Ascending aorta (tissue), 2 donors: ENCODE measurements around the gene MRM1. TPM values are rescaled to one million over a fixed set of nuclear protein-coding genes. Genes with fewer than 3 reads are reported as not detected.
A peak's percentile ranks its signal among the peaks of the same experiment; 100 is the strongest.

Source experiments
- DNase-seq, 2 donors: peaks; one replicate each; pipeline ENCODE4 v3.0.0-alpha.2; 2019; ENCODE audit warnings: low spot score in 2 of 2
- H3K27ac ChIP-seq, 2 donors: fragments of 200-600 bp; sonication (generic); one replicate each; pipeline ENCODE4 v1.5.1; 2016 to 2017; ENCODE audit warnings: mild to moderate bottlenecking in 1 of 2
- H3K27me3 ChIP-seq: fragments of 200-600 bp; sonication (generic); one replicate; pipeline ENCODE4 v1.5.1; 2017
- H3K36me3 ChIP-seq, 2 donors: fragments of 200-600 bp; sonication (generic); one replicate each; pipeline ENCODE4 v1.5.1; 2016
- H3K4me1 ChIP-seq, 2 donors: fragments of 200-600 bp; sonication (generic); one replicate each; pipeline ENCODE4 v1.5.1; 2016 to 2017; ENCODE audit warnings: mild to moderate bottlenecking in 1 of 2
- H3K4me3 ChIP-seq, 2 donors: fragments of 200-600 bp; sonication (generic); one replicate each; pipeline ENCODE4 v1.5.1; 2016 to 2017; ENCODE audit warnings: mild to moderate bottlenecking in 1 of 2
- H3K9me3 ChIP-seq, 2 donors: fragments of 200-600 bp; sonication (generic); one replicate each; pipeline ENCODE4 v1.5.1; 2016
- intact Hi-C: fragments of 100-400 bp; cut with DNase I; formaldehyde crosslinking; loops from one replicate; pipeline ENCODE4 v1.15.1; 2023
- total RNA-seq: library from RNA; depleted of rRNA; stranded (reverse); fragments of >200 nt; gene quantifications from one replicate; pipeline ENCODE4 v1.1.0, GENCODE V29; 2016
- TF ChIP-seq, protein P1 (sequence below), 3 experiments: fragments of 200-600 bp in 2 of 3; fragments of 450-650 bp in 1 of 3; sonication (generic) in 2 of 3; IDR thresholded peaks; one replicate each; pipeline ENCODE4 v1.5.1; 2016 to 2019; ENCODE audit warnings: antibody characterized with exemption in 3 of 3, mild to moderate bottlenecking in 1 of 3, moderate library complexity in 1 of 3

The MRM1 gene
- total RNA-seq, 1 donor from 2014 or later = not detected

DNA sequence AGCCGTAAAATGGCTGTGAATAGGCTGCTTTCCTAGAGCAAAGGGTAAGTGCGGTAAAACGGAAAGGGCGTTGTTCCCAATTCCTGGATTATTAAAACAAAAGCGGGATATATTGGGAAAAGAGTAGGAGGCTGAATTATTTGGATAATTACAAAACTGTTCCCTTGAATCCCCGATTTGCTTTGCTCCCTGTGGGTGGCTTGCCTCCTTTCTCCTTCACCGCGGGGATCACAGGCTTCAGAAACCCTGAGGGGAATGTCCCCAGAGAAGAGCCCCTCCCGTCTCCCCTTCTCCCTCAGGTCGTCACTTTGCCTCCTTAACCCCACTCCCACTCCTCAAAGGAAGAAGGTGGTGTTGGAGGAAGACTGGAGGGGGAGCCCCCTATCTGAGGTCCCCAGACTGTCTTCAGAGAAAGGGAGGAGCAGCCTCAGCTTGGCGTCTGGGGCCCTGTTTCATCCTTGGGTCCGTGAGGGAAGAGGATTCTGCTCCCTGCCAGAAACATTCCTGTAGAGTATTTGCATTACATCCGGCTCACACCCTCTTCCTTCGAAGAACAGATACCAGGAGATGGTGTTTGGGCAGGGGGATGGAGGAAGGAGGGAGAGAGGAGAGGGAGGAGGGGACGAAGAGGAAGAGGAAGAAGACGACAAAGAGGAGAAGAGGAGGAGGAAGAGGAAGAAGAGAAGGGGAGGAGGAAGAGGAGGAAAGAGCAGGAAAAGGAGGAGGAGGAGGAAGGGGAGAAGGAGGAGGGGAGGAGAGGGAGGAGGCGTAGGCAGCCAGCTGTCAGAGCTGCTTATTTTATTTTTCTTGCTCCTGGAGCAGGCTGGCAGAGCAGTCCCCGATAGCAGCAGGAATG lies 31.8 kb downstream of the MRM1 start:
- intact Hi-C loops = no loop called here

DNA sequence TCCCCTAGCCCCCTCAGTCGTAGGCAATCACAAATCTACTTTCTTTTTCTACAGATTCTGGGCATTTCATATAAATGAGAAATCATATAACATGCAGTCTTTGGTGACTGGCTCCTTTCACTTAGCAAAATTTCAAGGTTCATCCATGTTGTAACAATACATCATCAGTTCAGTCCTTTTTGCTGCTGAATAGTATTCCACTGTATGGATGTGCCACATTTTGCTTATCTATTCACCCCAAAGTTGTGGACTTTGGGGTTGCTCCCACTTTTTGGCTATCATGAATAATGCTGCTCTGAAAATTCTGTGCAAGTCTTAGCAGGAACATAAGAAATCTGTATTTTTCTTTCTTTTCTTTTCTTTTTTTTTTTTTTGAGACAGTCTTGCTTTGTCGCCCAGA lies 39.0 kb downstream of the MRM1 start:
- DNase-seq = no peak
- no peaks in the 10 kb centered on the region for H3K9me3 ChIP-seq
- H3K4me1 ChIP-seq = peaks cover 6 to 7% of the 10 kb centered on the region in 2 donors
- H3K27me3 ChIP-seq = peaks cover 10% of the 10 kb centered on the region
- H3K27ac ChIP-seq = no peak overlapping the region
- TF ChIP-seq, protein P1, sequence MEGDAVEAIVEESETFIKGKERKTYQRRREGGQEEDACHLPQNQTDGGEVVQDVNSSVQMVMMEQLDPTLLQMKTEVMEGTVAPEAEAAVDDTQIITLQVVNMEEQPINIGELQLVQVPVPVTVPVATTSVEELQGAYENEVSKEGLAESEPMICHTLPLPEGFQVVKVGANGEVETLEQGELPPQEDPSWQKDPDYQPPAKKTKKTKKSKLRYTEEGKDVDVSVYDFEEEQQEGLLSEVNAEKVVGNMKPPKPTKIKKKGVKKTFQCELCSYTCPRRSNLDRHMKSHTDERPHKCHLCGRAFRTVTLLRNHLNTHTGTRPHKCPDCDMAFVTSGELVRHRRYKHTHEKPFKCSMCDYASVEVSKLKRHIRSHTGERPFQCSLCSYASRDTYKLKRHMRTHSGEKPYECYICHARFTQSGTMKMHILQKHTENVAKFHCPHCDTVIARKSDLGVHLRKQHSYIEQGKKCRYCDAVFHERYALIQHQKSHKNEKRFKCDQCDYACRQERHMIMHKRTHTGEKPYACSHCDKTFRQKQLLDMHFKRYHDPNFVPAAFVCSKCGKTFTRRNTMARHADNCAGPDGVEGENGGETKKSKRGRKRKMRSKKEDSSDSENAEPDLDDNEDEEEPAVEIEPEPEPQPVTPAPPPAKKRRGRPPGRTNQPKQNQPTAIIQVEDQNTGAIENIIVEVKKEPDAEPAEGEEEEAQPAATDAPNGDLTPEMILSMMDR (IDR thresholded peaks at IDR 0.05) = no peak
- intact Hi-C loops = no loop called here
- H3K4me3 ChIP-seq = no peak overlapping the region
- H3K36me3 ChIP-seq = no peaks in the 10 kb centered on the region

More for the DNA sequence above, 31.8 kb downstream of the MRM1 start:
- H3K27me3 ChIP-seq = no peaks in the 10 kb centered on the region
- no peaks in the 10 kb centered on the region for H3K4me1 ChIP-seq
- TF ChIP-seq, protein P1 (IDR thresholded peaks at IDR 0.05) = no peak
- no peak for DNase-seq
- H3K4me3 ChIP-seq = no peak overlapping the region
- no peak overlapping the region for H3K27ac ChIP-seq
- no peaks in the 10 kb centered on the region for H3K36me3 ChIP-seq
- no peaks in the 10 kb centered on the region for H3K9me3 ChIP-seq

DNA sequence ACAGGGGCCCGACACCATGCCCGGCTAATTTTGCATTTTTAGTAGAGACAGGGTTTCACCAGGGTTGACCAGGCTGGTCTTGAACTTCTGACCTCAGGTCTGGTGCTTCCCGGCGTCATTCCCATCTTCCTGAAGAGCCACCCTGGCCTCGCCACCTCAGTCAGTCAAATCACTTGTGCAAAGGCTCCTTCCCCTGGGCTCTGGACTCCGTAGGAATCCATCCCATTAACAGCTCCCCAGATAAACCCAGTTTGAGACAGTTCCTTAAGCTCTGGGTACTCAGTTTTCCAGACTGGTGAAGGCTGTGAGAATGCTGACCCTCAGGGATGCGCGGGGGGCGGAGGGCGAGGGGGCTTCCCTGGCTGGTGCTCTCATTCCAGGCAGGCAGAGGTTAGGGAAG lies 39.5 kb downstream of the MRM1 start:
- Histone ChIP-seq H3K27me3 (peaks cover 10% of the 10 kb centered on the region), H3K9me3 (no peaks in the 10 kb centered on the region), H3K4me1 (peaks cover 6 to 7% of the 10 kb centered on the region in 2 donors), H3K36me3 (no peaks in the 10 kb centered on the region), H3K4me3 (no peak overlapping the region), H3K27ac (no peak overlapping the region)
- TF ChIP-seq, protein P1 (IDR thresholded peaks at IDR 0.05) = no peak
- no peak for DNase-seq
- intact Hi-C loops = no loop called here

DNA sequence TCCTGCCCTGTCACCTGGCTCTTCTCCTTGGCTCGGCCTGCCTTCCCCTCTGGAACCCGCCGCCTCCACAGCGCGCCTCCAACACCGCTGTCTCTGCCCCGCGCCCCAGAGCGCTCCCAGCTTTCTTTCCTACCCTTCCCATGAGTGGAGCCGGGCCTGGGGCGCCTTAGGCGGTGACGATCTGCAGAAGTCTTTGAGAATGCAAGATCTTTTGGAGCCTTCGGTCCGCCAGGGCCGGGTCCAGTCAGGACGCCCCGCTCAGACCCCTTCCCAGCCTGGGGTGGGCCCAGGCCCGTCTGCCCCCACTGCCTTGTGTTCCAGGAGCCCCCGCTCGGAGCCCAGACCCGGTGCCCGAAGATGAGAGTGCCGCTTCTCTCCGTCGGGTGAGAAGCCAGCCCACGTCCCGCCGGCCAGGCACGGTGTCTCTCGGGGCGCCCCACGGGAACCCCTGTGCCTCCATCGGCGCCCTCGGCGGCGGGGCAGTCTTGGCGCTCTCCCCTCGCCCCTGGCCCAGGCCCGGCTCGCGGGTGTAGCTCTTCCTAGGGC lies 40.0 kb downstream of the MRM1 start:
- peak overlapping the region; percentile 44 to 63 for H3K4me3 ChIP-seq
- intact Hi-C loops = no loop called here

DNA sequence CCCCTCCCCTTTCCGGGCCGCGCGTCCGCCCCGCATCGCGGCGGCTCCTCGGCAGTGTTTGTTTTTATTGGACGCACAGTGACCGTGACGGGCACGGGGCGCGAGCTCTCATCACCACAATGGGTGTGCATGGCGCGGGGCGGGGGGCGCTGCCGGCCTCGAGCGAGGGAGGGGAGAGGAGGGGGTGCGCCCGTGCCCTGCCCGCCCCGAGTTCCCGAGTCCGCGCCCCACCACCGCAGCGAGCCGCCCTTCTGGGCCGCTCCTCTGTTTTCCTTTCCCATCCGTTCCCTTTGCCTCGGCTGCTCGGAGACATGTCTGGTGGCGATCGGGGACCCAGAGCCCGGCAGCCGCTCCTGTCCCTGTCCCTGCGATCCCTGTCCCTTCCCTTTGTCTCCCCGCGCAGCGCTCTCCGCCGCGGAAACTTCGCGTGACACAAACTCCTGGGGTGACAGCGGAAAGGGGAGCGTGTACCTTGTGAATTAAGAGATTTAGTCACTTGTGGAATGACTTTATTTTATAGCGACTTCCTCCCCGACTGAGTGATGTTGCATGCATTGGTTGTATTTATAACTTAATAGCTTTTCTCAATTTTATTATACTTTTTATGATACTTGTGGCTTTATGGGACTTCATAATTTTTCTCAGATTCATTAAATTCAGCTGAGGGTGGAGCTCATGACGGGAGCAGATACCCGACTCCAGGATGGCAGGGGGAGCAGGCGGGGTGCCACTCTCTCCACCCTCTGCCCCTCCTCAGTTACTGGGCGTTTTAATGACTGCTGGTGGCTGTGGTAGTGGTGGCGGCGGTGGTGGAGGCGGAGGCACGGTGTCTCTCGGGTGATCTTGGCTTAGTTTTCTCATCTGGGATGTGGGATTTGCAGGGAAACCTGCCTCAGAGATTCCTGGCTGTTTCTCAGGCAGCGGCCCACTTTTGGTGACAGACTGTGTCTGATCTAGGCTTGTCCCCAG lies 40.8 kb downstream of the MRM1 start:
- Histone ChIP-seq H3K27ac (no peak overlapping the region), H3K9me3 (no peaks in the 10 kb centered on the region), H3K4me1 (peaks cover 6 to 7% of the 10 kb centered on the region in 2 donors), H3K36me3 (no peaks in the 10 kb centered on the region), H3K4me3 (peak overlapping the region; percentile 44 to 63), H3K27me3 (peaks cover 10% of the 10 kb centered on the region)
- TF ChIP-seq, protein P1 (IDR thresholded peaks at IDR 0.05) = no peak
- DNase-seq = no peak
- intact Hi-C loops = no loop called here

More for the DNA sequence above, 40.0 kb downstream of the MRM1 start:
- no peaks in the 10 kb centered on the region for H3K36me3 ChIP-seq
- TF ChIP-seq, protein P1 (IDR thresholded peaks at IDR 0.05) = no peak
- DNase-seq = no peak
- H3K27me3 ChIP-seq = peaks cover 10% of the 10 kb centered on the region
- no peaks in the 10 kb centered on the region for H3K9me3 ChIP-seq
- no peak overlapping the region for H3K27ac ChIP-seq
- H3K4me1 ChIP-seq = peaks cover 6 to 7% of the 10 kb centered on the region in 2 donors
